ENCODE measurements around the gene SERGEF.

DNA sequence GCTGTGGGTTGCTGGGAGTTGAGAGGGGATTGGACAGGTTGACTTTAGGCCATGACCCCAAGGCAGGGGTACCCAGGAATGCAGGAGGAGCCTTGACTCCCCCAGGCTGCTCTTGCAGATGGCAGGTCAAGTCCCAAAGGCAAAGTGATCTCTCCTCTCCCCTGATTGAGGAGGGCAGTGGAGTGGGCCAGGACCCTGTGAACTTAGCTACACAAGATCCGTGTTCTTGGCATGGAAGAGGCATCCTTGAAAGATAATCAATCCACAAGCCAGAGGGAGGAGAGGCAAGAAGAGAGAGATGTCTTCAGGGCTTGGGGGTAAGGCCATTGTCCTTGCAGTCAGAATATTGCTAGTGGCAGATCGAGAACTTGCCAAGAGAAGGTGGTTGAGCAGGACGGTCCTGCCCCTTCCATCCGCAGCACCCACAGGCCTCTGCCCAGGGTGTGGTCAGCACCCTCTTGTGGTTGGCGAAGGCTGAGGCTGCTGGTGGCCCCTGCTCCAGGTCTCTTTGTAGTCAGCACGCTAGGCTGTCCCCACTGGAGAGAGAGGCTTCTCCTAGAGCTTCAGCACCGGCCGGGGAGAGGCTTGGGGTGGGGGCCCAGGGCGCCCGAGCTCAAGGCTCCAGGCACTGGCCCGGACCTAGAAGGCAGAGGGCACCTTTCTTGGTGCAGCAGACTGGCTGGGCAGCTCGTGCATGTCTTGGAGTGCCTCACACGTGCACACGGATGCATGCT, 232.8 kb downstream of the SERGEF start:
- no peak for TF ChIP-seq EZH2phosphoT487 (conservative IDR thresholded peaks at IDR 0.05; ENCODE audit: low read length)
- TF ChIP-seq, protein P1, sequence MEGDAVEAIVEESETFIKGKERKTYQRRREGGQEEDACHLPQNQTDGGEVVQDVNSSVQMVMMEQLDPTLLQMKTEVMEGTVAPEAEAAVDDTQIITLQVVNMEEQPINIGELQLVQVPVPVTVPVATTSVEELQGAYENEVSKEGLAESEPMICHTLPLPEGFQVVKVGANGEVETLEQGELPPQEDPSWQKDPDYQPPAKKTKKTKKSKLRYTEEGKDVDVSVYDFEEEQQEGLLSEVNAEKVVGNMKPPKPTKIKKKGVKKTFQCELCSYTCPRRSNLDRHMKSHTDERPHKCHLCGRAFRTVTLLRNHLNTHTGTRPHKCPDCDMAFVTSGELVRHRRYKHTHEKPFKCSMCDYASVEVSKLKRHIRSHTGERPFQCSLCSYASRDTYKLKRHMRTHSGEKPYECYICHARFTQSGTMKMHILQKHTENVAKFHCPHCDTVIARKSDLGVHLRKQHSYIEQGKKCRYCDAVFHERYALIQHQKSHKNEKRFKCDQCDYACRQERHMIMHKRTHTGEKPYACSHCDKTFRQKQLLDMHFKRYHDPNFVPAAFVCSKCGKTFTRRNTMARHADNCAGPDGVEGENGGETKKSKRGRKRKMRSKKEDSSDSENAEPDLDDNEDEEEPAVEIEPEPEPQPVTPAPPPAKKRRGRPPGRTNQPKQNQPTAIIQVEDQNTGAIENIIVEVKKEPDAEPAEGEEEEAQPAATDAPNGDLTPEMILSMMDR (IDR thresholded peaks at IDR 0.05; ENCODE audit: insufficient read depth, low read length, poor library complexity, severe bottlenecking), result no peak
